Hepatocyte (in vitro differentiated cells): ENCODE results near the gene PSME4.

Source experiments
- EZH2 ChIP-seq: fragments of 200-600 bp; sonication (generic); IDR thresholded peaks from 2 replicates; pipeline ENCODE4 v1.6.1; 2016; ENCODE audit warnings: antibody characterized with exemption, mild to moderate bottlenecking, borderline replicate concordance
- TF ChIP-seq, protein P1 (sequence below): fragments of 200-600 bp; sonication (generic); IDR thresholded peaks from 2 replicates; pipeline ENCODE4 v1.5.1; 2016; ENCODE audit warnings: antibody characterized with exemption, mild to moderate bottlenecking; ENCODE audit not compliant: poor library complexity

DNA sequence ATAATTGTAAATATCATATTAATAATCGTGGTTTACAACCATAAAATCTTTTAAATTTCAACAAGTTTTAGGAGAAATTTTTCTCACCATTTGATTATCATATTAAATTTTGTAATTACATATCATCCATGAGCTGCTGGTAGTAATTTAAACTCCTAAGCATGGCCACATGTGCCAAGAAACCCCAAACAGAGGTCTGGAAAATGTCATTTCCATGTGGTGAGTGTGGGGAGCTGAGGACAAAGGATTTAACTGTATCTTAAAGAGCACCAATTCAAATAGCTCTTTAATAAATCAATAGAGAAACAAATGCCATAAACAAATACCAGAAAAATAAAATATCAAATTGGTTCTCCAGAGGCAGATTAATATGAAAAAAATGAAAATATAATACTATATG, 26.3 kb downstream of the PSME4 start:
- TF ChIP-seq, protein P1, sequence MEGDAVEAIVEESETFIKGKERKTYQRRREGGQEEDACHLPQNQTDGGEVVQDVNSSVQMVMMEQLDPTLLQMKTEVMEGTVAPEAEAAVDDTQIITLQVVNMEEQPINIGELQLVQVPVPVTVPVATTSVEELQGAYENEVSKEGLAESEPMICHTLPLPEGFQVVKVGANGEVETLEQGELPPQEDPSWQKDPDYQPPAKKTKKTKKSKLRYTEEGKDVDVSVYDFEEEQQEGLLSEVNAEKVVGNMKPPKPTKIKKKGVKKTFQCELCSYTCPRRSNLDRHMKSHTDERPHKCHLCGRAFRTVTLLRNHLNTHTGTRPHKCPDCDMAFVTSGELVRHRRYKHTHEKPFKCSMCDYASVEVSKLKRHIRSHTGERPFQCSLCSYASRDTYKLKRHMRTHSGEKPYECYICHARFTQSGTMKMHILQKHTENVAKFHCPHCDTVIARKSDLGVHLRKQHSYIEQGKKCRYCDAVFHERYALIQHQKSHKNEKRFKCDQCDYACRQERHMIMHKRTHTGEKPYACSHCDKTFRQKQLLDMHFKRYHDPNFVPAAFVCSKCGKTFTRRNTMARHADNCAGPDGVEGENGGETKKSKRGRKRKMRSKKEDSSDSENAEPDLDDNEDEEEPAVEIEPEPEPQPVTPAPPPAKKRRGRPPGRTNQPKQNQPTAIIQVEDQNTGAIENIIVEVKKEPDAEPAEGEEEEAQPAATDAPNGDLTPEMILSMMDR, result no peak
- TF ChIP-seq EZH2, result no peak
